Activated CD8-positive, alpha-beta memory T cell treated with anti-CD3 and anti-CD28 coated beads for 4 hours (primary cell): Measurements from ENCODE around the gene ECT2L.
A peak's percentile ranks its signal among the peaks of the same experiment; 100 is the strongest.
"Not testable (repeated sequence)": the region's sequence is repeated elsewhere in the genome, so short reads cannot be mapped to it uniquely, and the experiment has no call there.

Experiments
- DNase-seq, 2 donors: peaks; one replicate each; pipeline ENCODE4 v3.0.0-alpha.2; 2020; ENCODE audit warnings: low read depth in 2 of 2

Gene ECT2L

GRCh38 chr6:138936873-138937272, 141.0 kb downstream of the ECT2L start:
- DNase-seq = not testable (repeated sequence)

- no peak for DNase-seq
These were observed 147.3 kb downstream of the ECT2L start for GRCh38 chr6:138943089-138943625.

GRCh38 chr6:138944412-138944811, 148.5 kb downstream of the ECT2L start:
- peak in 1 of 2 donors; percentile 15 for DNase-seq

GRCh38 chr6:138945354-138945753, 149.5 kb downstream of the ECT2L start:
- DNase-seq = no peak

GRCh38 chr6:138948004-138948403, 152.1 kb downstream of the ECT2L start:
- no peak for DNase-seq

- no peak for DNase-seq
These were observed 152.8 kb downstream of the ECT2L start for GRCh38 chr6:138948546-138949179.

- DNase-seq = no peak
These were observed 157.6 kb downstream of the ECT2L start for GRCh38 chr6:138953451-138953850.
